K562 (cell line): ENCODE measurements around the gene CCDC9. TPM values are rescaled to one million over a fixed set of nuclear protein-coding genes. Genes with fewer than 3 reads are reported as not detected.

Experiments
- ZBTB49 ChIP-seq: sonication (generic); formaldehyde crosslinking; IDR thresholded peaks from 2 replicates; pipeline ENCODE4 v1.8.0; 2022; ENCODE audit warnings: missing genetic modification reagents, mild to moderate bottlenecking, borderline replicate concordance
- ZNF592 ChIP-seq: fragments of 450-650 bp; IDR thresholded peaks from 2 replicates; pipeline ENCODE4 v1.6.1; 2017; ENCODE audit warnings: antibody characterized with exemption, mild to moderate bottlenecking
- ZNF644 ChIP-seq: fragments of 200-800 bp; sonication (Bioruptor generic); IDR thresholded peaks from 2 replicates; pipeline ENCODE4 v1.6.1; 2016; ENCODE audit warnings: low read depth, missing genetic modification characterization, missing compliant biosample characterization
- polyA plus RNA-seq, 8 experiments: library from polyadenylated mRNA; depleted of rRNA in 4 of 8; stranded (reverse) in 5 of 8; unstranded in 3 of 8; fragments of >200 nt; fragmentation: Nextera tagmentation in 2 of 8; fragmentation: Illumina TruSeq in 1 of 8; extraction: Ambion mirVana in 2 of 8; extraction: Trizol in 1 of 8; gene quantifications; 2 replicates each; pipeline versions ENCODE4 v1.2.1 to v1.2.3, GENCODE V29; 2011 to 2014; ENCODE audit warnings: inconsistent platforms in 1 of 8, missing spikeins in 1 of 8
- total RNA-seq, 7 experiments: library from RNA; depleted of rRNA in 6 of 7; stranded (reverse); fragments of >200 nt in 6 of 7; fragmentation: Illumina TruSeq in 2 of 7; extraction: Trizol in 2 of 7; gene quantifications; 2 replicates each; pipeline versions ENCODE4 v1.2.1 to v1.2.3, GENCODE V29; 2011 to 2021; ENCODE audit warnings: low replicate concordance in 1 of 7
- TF ChIP-seq, protein P1 (sequence below): fragments of 250-450 bp; sonication (Bioruptor Pico); IDR thresholded peaks from 2 replicates; pipeline ENCODE4 v1.9.0; 2021; ENCODE audit warnings: mild to moderate bottlenecking, inconsistent platforms
- TF ChIP-seq, protein P2 (sequence below): fragments of 450-650 bp; IDR thresholded peaks from 2 replicates; pipeline ENCODE4 v1.6.1; 2016; ENCODE audit warnings: mild to moderate bottlenecking, moderate library complexity

The CCDC9 gene
- total and polyA plus RNA-seq, 9 of the 15 experiments (the other 6 are each of a cell fraction or from before 2014, with no cell fraction given): 0.23 to 38.6 (median 8.4) TPM

DNA sequence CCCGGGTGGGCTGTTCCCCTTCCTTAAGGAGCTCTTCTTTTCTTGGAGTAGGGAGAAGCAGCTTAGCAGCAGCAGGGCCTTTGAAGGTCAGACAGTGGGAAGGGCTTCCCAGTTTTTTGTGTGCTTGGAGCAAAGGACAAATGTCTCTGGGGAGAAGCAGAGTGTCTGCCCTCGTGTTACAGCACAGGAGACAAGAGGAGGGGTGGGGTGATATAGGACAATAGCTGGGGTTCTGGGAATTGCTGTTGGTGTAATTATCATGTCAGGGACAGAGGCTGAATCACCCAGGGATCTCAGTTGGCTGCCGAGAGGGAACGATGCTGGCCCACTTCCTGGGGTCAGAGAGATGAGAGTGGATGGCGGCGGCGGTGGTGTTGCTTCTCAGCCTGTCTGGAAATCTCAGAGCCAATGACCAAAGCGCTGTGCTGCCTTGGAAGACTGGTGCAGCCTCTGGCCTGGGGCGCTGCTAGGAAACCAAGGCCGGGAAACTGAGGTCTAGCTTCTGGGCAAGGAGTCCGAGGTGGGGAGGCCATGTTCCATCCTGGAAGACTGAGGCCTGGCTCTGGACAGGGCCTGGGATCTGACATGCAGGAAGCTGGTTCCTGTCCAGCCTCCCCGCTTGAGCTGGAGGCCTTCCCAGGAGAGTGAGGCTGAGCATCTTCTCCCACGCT lies 19.6 kb downstream of the CCDC9 start (continued):
- TF ChIP-seq ZNF592 (0 out of 2 replicates have a peak, but pooled peaks have one; percentile 32), ZNF644 (tag) (no peak), ZBTB49 (no peak)
- TF ChIP-seq, protein P1, sequence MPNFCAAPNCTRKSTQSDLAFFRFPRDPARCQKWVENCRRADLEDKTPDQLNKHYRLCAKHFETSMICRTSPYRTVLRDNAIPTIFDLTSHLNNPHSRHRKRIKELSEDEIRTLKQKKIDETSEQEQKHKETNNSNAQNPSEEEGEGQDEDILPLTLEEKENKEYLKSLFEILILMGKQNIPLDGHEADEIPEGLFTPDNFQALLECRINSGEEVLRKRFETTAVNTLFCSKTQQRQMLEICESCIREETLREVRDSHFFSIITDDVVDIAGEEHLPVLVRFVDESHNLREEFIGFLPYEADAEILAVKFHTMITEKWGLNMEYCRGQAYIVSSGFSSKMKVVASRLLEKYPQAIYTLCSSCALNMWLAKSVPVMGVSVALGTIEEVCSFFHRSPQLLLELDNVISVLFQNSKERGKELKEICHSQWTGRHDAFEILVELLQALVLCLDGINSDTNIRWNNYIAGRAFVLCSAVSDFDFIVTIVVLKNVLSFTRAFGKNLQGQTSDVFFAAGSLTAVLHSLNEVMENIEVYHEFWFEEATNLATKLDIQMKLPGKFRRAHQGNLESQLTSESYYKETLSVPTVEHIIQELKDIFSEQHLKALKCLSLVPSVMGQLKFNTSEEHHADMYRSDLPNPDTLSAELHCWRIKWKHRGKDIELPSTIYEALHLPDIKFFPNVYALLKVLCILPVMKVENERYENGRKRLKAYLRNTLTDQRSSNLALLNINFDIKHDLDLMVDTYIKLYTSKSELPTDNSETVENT: no peak
- TF ChIP-seq, protein P2, sequence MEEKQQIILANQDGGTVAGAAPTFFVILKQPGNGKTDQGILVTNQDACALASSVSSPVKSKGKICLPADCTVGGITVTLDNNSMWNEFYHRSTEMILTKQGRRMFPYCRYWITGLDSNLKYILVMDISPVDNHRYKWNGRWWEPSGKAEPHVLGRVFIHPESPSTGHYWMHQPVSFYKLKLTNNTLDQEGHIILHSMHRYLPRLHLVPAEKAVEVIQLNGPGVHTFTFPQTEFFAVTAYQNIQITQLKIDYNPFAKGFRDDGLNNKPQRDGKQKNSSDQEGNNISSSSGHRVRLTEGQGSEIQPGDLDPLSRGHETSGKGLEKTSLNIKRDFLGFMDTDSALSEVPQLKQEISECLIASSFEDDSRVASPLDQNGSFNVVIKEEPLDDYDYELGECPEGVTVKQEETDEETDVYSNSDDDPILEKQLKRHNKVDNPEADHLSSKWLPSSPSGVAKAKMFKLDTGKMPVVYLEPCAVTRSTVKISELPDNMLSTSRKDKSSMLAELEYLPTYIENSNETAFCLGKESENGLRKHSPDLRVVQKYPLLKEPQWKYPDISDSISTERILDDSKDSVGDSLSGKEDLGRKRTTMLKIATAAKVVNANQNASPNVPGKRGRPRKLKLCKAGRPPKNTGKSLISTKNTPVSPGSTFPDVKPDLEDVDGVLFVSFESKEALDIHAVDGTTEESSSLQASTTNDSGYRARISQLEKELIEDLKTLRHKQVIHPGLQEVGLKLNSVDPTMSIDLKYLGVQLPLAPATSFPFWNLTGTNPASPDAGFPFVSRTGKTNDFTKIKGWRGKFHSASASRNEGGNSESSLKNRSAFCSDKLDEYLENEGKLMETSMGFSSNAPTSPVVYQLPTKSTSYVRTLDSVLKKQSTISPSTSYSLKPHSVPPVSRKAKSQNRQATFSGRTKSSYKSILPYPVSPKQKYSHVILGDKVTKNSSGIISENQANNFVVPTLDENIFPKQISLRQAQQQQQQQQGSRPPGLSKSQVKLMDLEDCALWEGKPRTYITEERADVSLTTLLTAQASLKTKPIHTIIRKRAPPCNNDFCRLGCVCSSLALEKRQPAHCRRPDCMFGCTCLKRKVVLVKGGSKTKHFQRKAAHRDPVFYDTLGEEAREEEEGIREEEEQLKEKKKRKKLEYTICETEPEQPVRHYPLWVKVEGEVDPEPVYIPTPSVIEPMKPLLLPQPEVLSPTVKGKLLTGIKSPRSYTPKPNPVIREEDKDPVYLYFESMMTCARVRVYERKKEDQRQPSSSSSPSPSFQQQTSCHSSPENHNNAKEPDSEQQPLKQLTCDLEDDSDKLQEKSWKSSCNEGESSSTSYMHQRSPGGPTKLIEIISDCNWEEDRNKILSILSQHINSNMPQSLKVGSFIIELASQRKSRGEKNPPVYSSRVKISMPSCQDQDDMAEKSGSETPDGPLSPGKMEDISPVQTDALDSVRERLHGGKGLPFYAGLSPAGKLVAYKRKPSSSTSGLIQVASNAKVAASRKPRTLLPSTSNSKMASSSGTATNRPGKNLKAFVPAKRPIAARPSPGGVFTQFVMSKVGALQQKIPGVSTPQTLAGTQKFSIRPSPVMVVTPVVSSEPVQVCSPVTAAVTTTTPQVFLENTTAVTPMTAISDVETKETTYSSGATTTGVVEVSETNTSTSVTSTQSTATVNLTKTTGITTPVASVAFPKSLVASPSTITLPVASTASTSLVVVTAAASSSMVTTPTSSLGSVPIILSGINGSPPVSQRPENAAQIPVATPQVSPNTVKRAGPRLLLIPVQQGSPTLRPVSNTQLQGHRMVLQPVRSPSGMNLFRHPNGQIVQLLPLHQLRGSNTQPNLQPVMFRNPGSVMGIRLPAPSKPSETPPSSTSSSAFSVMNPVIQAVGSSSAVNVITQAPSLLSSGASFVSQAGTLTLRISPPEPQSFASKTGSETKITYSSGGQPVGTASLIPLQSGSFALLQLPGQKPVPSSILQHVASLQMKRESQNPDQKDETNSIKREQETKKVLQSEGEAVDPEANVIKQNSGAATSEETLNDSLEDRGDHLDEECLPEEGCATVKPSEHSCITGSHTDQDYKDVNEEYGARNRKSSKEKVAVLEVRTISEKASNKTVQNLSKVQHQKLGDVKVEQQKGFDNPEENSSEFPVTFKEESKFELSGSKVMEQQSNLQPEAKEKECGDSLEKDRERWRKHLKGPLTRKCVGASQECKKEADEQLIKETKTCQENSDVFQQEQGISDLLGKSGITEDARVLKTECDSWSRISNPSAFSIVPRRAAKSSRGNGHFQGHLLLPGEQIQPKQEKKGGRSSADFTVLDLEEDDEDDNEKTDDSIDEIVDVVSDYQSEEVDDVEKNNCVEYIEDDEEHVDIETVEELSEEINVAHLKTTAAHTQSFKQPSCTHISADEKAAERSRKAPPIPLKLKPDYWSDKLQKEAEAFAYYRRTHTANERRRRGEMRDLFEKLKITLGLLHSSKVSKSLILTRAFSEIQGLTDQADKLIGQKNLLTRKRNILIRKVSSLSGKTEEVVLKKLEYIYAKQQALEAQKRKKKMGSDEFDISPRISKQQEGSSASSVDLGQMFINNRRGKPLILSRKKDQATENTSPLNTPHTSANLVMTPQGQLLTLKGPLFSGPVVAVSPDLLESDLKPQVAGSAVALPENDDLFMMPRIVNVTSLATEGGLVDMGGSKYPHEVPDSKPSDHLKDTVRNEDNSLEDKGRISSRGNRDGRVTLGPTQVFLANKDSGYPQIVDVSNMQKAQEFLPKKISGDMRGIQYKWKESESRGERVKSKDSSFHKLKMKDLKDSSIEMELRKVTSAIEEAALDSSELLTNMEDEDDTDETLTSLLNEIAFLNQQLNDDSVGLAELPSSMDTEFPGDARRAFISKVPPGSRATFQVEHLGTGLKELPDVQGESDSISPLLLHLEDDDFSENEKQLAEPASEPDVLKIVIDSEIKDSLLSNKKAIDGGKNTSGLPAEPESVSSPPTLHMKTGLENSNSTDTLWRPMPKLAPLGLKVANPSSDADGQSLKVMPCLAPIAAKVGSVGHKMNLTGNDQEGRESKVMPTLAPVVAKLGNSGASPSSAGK: peak; percentile 14; the same call in 1 of the 2 replicates
